Esophagus squamous epithelium (tissue), 5 donors: ENCODE results near the gene WDFY3. TPM values are rescaled to one million over a fixed set of nuclear protein-coding genes. Genes with fewer than 3 reads are reported as not detected.

Experiments
- DNase-seq: peaks from one replicate; lab custom pipeline; 2025; lab: John Stamatoyannopoulos, UW
- H3K27ac ChIP-seq, 4 donors: fragments of 200-600 bp; sonication (generic); one replicate each; pipeline ENCODE4 v1.5.1; 2016 to 2019; ENCODE audit warnings: mild to moderate bottlenecking in 1 of 4
- H3K27me3 ChIP-seq, 4 donors: fragments of 200-600 bp; sonication (generic); 1 replicate in 3 of 4; 2 replicates in 1 of 4; pipeline versions ENCODE4 v1.5.1 to v1.6.0; 2017 to 2021; ENCODE audit warnings: antibody characterized with exemption in 1 of 4
- H3K36me3 ChIP-seq, 3 donors: fragments of 200-600 bp; sonication (generic); one replicate each; pipeline ENCODE4 v1.5.1; 2016 to 2019
- H3K4me1 ChIP-seq, 3 donors: fragments of 200-600 bp; sonication (generic); one replicate each; pipeline ENCODE4 v1.5.1; 2017 to 2019
- H3K4me3 ChIP-seq, 4 donors: fragments of 200-600 bp; sonication (generic); 1 replicate in 3 of 4; 2 replicates in 1 of 4; pipeline ENCODE4 v1.5.1; 2016 to 2019; ENCODE audit warnings: mild to moderate bottlenecking in 2 of 4, moderate library complexity in 1 of 4
- H3K9me3 ChIP-seq, 3 donors: fragments of 200-600 bp; sonication (generic); one replicate each; pipeline ENCODE4 v1.5.1; 2016 to 2019
- CTCF ChIP-seq, 6 experiments: fragments of 450-650 bp in 4 of 6; fragments of 200-600 bp in 2 of 6; sonication (generic) in 2 of 6; IDR thresholded peaks; one replicate each; pipeline ENCODE4 v1.5.1; 2016 to 2019; ENCODE audit warnings: antibody characterized with exemption in 6 of 6, mild to moderate bottlenecking in 4 of 6, moderate library complexity in 4 of 6
- POLR2A ChIP-seq, 4 donors: fragments of 450-650 bp; IDR thresholded peaks; one replicate each; pipeline ENCODE4 v1.6.1; 2017; ENCODE audit warnings: antibody characterized with exemption in 4 of 4, mild to moderate bottlenecking in 4 of 4, moderate library complexity in 3 of 4
- WGBS, 2 donors: methylation state at CpG; one replicate each; pipeline ENCODE4 v1.1.5; 2018; 5-methylcytosine and 5-hydroxymethylcytosine counted together
- intact Hi-C: fragments of 100-400 bp; cut with DNase I; formaldehyde crosslinking; loops from one replicate; pipeline ENCODE4 v1.15.0; 2022
- total RNA-seq, 4 donors: library from RNA; depleted of rRNA; stranded (reverse); fragments of >200 nt; gene quantifications; one replicate each; pipeline ENCODE4 v1.1.0, GENCODE V29; 2016
- donor health status: DM: yes; HTN: yes; CAD: no.

The WDFY3 gene
- total RNA-seq, 4 donors from 2014 or later, result 30.9 to 70.0 (median 42.2) TPM

GRCh38 chr4:84878546-84878945 lies 87.9 kb downstream of the WDFY3 start:
- peaks cover 0 to 15% (median 0%) of the 10 kb centered on the region in 3 donors for H3K36me3 ChIP-seq
- no peaks in the 10 kb centered on the region for H3K9me3 ChIP-seq
- no peak overlapping the region for H3K27ac ChIP-seq
- no peaks in the 10 kb centered on the region for H3K27me3 ChIP-seq
- WGBS, 2 donors, result 75 to 86% methylated on average over 3 of the region's 3 CpGs
- DNase-seq, result no peak
- no peak for TF ChIP-seq POLR2A (IDR thresholded peaks at IDR 0.05)
- TF ChIP-seq CTCF (IDR thresholded peaks at IDR 0.05), result no peak
- intact Hi-C loops, result no loop called here
- no peak overlapping the region for H3K4me3 ChIP-seq
- no peaks in the 10 kb centered on the region for H3K4me1 ChIP-seq

GRCh38 chr4:84878090-84878489 lies 88.4 kb downstream of the WDFY3 start:
- Histone ChIP-seq H3K36me3 (peaks cover 0 to 16% (median 0%) of the 10 kb centered on the region in 3 donors), H3K27ac (no peak overlapping the region), H3K4me3 (no peak overlapping the region), H3K27me3 (no peaks in the 10 kb centered on the region), H3K4me1 (no peaks in the 10 kb centered on the region), H3K9me3 (no peaks in the 10 kb centered on the region)
- TF ChIP-seq POLR2A (IDR thresholded peaks at IDR 0.05) (no peak), CTCF (IDR thresholded peaks at IDR 0.05) (no peak)
- intact Hi-C loops, result no loop called here
- 53 to 88% methylated on average over 1 of the region's 1 CpG for WGBS, 2 donors
- DNase-seq, result no peak

- TF ChIP-seq POLR2A (IDR thresholded peaks at IDR 0.05), result no peak
- TF ChIP-seq CTCF (IDR thresholded peaks at IDR 0.05), result no peak
- Histone ChIP-seq H3K9me3 (no peaks in the 10 kb centered on the region), H3K4me3 (no peak overlapping the region), H3K36me3 (peaks cover 0 to 17% (median 0%) of the 10 kb centered on the region in 3 donors), H3K27me3 (no peaks in the 10 kb centered on the region), H3K4me1 (no peaks in the 10 kb centered on the region), H3K27ac (no peak overlapping the region)
- no peak for DNase-seq
- WGBS, 2 donors, result 70 to 78% methylated on average over 5 of the region's 5 CpGs
- intact Hi-C loops, result no loop called here
Observed at GRCh38 chr4:84877051-84877833, 89.2 kb downstream of the WDFY3 start.

GRCh38 chr4:84875636-84876371 lies 90.7 kb downstream of the WDFY3 start:
- H3K9me3 ChIP-seq, result no peaks in the 10 kb centered on the region
- 87 to 90% methylated on average over 4 of the region's 4 CpGs for WGBS, 2 donors
- TF ChIP-seq CTCF (IDR thresholded peaks at IDR 0.05), result no peak
- no peak for TF ChIP-seq POLR2A (IDR thresholded peaks at IDR 0.05)
- H3K27me3 ChIP-seq, result no peaks in the 10 kb centered on the region
- no peak for DNase-seq
- H3K36me3 ChIP-seq, result peaks cover 0 to 21% (median 0%) of the 10 kb centered on the region in 3 donors
- no peak overlapping the region for H3K27ac ChIP-seq
- no peak overlapping the region for H3K4me3 ChIP-seq
- H3K4me1 ChIP-seq, result no peaks in the 10 kb centered on the region
- intact Hi-C loops, result no loop called here

GRCh38 chr4:84874619-84875018 lies 91.9 kb downstream of the WDFY3 start:
- H3K4me1 ChIP-seq, result no peaks in the 10 kb centered on the region
- no peak overlapping the region for H3K27ac ChIP-seq
- H3K9me3 ChIP-seq, result no peaks in the 10 kb centered on the region
- no peak overlapping the region for H3K4me3 ChIP-seq
- H3K36me3 ChIP-seq, result peaks cover 0 to 21% (median 0%) of the 10 kb centered on the region in 3 donors
- no peak for DNase-seq
- TF ChIP-seq POLR2A (IDR thresholded peaks at IDR 0.05), result no peak
- TF ChIP-seq CTCF (IDR thresholded peaks at IDR 0.05), result no peak
- WGBS, 2 donors, result 86 to 100% methylated on average over 3 of the region's 3 CpGs
- no peaks in the 10 kb centered on the region for H3K27me3 ChIP-seq
- intact Hi-C loops, result no loop called here
